SK-N-SH (cell line): ENCODE data around the gene MAD1L1.

ENCODE experiments used
- CTCF ChIP-seq: fragments of 200-600 bp; sonication (generic); IDR thresholded peaks from 2 replicates; pipeline ENCODE4 v1.6.1; 2017; ENCODE audit warnings: antibody characterized with exemption, mild to moderate bottlenecking, moderate library complexity
- EP300 ChIP-seq, 2 experiments: IDR thresholded peaks; 2 replicates each; pipeline versions ENCODE4 v1.4.0 to v1.6.1; 2012; ENCODE audit warnings: borderline replicate concordance in 1 of 2, low read depth in 1 of 2, low read length in 1 of 2
- GATA2 ChIP-seq: sonication (generic); formaldehyde crosslinking; IDR thresholded peaks from 2 replicates; pipeline ENCODE4 v1.5.0; 2020; ENCODE audit warnings: mild to moderate bottlenecking, missing genetic modification reagents
- POLR2AphosphoS5 ChIP-seq: IDR thresholded peaks from 2 replicates; pipeline ENCODE4 v1.6.1; 2012; ENCODE audit warnings: low read depth, low read length
- RAD21 ChIP-seq: IDR thresholded peaks from 2 replicates; pipeline ENCODE4 v1.6.1; 2012; ENCODE audit warnings: mild to moderate bottlenecking, low read length
- RCOR1 ChIP-seq: fragments of 150-350 bp; IDR thresholded peaks from 2 replicates; pipeline ENCODE4 v1.6.1; 2017; ENCODE audit warnings: antibody characterized with exemption, low read length
- SMC3 ChIP-seq: IDR thresholded peaks from 2 replicates; pipeline ENCODE4 v1.6.1; 2012; ENCODE audit warnings: low read depth, low read length, improper control_type of control experiment

GRCh38 chr7:1849351-1850041, 383.2 kb downstream of the MAD1L1 start:
- no peak for TF ChIP-seq RAD21
- no peak for TF ChIP-seq SMC3
- TF ChIP-seq CTCF, result no peak
- no peak for TF ChIP-seq GATA2 (CRISPR knock-in tag)
- no peak for TF ChIP-seq EP300 (IDR thresholded peaks at IDR 0.05; ENCODE audit: borderline replicate concordance in 1 of 2, low read depth in 1 of 2, low read length in 1 of 2)
- TF ChIP-seq RCOR1, result no peak
- TF ChIP-seq POLR2AphosphoS5, result no peak
